Activated T-helper 17 cell treated with anti-CD3 and anti-CD28 coated beads, Interleukin-2, amount 50 U/mL, for 72 hours (primary cell): Measurements from ENCODE around the gene NUDT3. TPM values are rescaled to one million over a fixed set of nuclear protein-coding genes. Genes with fewer than 3 reads are reported as not detected.

Experiments
- ATAC-seq: fragments of 150-1000 bp; cut with Tn5 transposase; replicated peaks from 2 replicates; pipeline ENCODE4 v1.10.0; 2021; ENCODE audit warnings: mild to moderate bottlenecking, moderate library complexity
- H3K27ac Mint-ChIP-seq: one replicate; pipeline ENCODE4 v1.8.0; 2022; ENCODE audit warnings: mixed read lengths
- H3K27me3 Mint-ChIP-seq: one replicate; pipeline ENCODE4 v1.8.0; 2022; ENCODE audit warnings: mixed read lengths
- H3K36me3 Mint-ChIP-seq: one replicate; pipeline ENCODE4 v1.8.0; 2022; ENCODE audit warnings: low read depth, mild to moderate bottlenecking, mixed read lengths
- H3K4me1 Mint-ChIP-seq: one replicate; pipeline ENCODE4 v1.8.0; 2022; ENCODE audit warnings: mixed read lengths
- H3K4me3 Mint-ChIP-seq: one replicate; pipeline ENCODE4 v1.8.0; 2022; ENCODE audit warnings: mild to moderate bottlenecking, mixed read lengths
- H3K9me3 Mint-ChIP-seq: one replicate; pipeline ENCODE4 v1.8.0; 2022; ENCODE audit warnings: mixed read lengths
- total RNA-seq, 2 donors: library from RNA; stranded (reverse); gene quantifications; one replicate each; pipeline ENCODE4 v1.2.3, GENCODE V29; 2022

NUDT3 gene
- total RNA-seq, 2 donors from 2014 or later, result 7.9 to 12.8 TPM

- Mint-ChIP-seq H3K4me3 (peak overlapping the region; percentile 91), H3K36me3 (peaks cover 70% of the 10 kb centered on the region), H3K27ac (no peak overlapping the region)
Observed at GRCh38 chr6:34239893-34240292, 152.6 kb downstream of the NUDT3 start.

GRCh38 chr6:34239500-34239825, 153.0 kb downstream of the NUDT3 start:
- Mint-ChIP-seq H3K36me3 (peaks cover 66% of the 10 kb centered on the region), H3K4me3 (peak overlapping the region; percentile 91)
- ATAC-seq, result no peak

More at GRCh38 chr6:34239893-34240292, 152.6 kb downstream of the NUDT3 start:
- Mint-ChIP-seq H3K27me3 (no peaks in the 10 kb centered on the region), H3K9me3 (no peaks in the 10 kb centered on the region), H3K4me1 (peaks cover 43% of the 10 kb centered on the region)
- no peak for ATAC-seq

GRCh38 chr6:34238585-34239499, 153.6 kb downstream of the NUDT3 start:
- no peak for ATAC-seq
- Mint-ChIP-seq H3K27ac (peak overlapping the region; percentile 92), H3K27me3 (no peaks in the 10 kb centered on the region), H3K9me3 (no peaks in the 10 kb centered on the region), H3K4me3 (peak overlapping the region; percentile 91), H3K36me3 (peaks cover 60% of the 10 kb centered on the region), H3K4me1 (peaks cover 43% of the 10 kb centered on the region)

More at GRCh38 chr6:34239500-34239825, 153.0 kb downstream of the NUDT3 start:
- Mint-ChIP-seq H3K27me3 (no peaks in the 10 kb centered on the region), H3K4me1 (peaks cover 40% of the 10 kb centered on the region), H3K9me3 (no peaks in the 10 kb centered on the region), H3K27ac (peak overlapping the region; percentile 92)

DNA sequence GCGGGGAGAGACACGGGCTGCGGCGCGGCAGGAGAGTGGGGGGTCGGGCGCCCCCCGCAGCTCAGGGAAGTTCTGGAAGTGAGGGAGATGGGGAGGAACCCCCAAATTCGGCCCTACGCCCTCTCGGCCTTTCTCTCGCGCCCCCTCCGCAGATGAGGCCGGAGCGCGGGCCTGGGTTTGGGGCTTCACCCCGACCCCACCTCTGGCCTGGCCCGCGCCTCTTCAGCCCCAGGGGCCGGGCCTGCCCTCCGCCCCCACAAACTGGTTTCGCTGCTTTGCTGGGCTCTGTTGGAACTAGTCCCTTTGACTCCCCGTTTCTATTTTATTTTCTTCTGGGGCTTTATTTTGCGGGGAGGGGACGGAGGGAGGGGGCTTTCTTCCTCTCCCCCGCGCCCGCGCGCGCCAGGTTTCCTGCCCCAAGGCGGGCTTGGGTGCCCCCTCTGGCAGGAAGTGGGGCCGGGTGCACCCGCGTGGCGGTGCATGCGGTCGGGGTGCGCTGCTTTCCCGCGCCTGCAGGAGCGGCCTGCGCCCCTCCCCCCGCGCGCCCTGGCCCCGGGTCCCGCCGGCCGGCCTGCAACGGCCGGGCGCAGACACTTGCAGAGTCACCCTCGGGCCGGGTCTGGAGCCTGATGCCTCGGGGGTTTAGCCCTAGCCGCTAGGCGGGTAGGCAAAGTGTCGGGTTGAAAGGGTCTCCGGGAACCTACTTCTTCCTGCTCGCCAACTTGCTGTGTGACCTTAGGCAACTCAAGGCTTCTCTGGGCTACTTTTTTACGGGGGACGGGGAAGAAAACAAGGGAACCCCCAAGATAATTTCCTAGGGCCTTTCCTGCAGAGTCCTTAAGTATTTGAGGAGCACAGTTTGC, 154.5 kb downstream of the NUDT3 start:
- H3K4me1 Mint-ChIP-seq, result peaks cover 41% of the 10 kb centered on the region
- H3K27ac Mint-ChIP-seq, result peak overlapping the region; percentile 92
- peaks cover 52% of the 10 kb centered on the region for H3K36me3 Mint-ChIP-seq
- no peaks in the 10 kb centered on the region for H3K27me3 Mint-ChIP-seq
- H3K4me3 Mint-ChIP-seq, result peak overlapping the region; percentile 91
- ATAC-seq, result peak; percentile 15
- H3K9me3 Mint-ChIP-seq, result no peaks in the 10 kb centered on the region

- peak; percentile 4 for ATAC-seq
- Mint-ChIP-seq H3K27me3 (no peaks in the 10 kb centered on the region), H3K4me3 (peak overlapping the region; percentile 90), H3K9me3 (no peaks in the 10 kb centered on the region), H3K36me3 (peaks cover 45% of the 10 kb centered on the region), H3K4me1 (peaks cover 35% of the 10 kb centered on the region), H3K27ac (no peak overlapping the region)
Observed at GRCh38 chr6:34237316-34237721, 155.2 kb downstream of the NUDT3 start.

- H3K36me3 Mint-ChIP-seq, result peaks cover 39% of the 10 kb centered on the region
- H3K4me1 Mint-ChIP-seq, result peaks cover 28% of the 10 kb centered on the region
- peak within 1 kb of the TSS; percentile 91 for H3K4me3 Mint-ChIP-seq
- no peaks in the 10 kb centered on the region for H3K27me3 Mint-ChIP-seq
- peak; percentile 80 for ATAC-seq
- peak within 1 kb of the TSS; percentile 87 for H3K27ac Mint-ChIP-seq
- H3K9me3 Mint-ChIP-seq, result no peaks in the 10 kb centered on the region
Observed at GRCh38 chr6:34236443-34237315, 155.8 kb downstream of the NUDT3 start, which contains the start of gene HMGA1. HMGA1 (plus strand) TSS chr6:34236873; CDS start chr6:34240781, 3,908 bp downstream.

DNA sequence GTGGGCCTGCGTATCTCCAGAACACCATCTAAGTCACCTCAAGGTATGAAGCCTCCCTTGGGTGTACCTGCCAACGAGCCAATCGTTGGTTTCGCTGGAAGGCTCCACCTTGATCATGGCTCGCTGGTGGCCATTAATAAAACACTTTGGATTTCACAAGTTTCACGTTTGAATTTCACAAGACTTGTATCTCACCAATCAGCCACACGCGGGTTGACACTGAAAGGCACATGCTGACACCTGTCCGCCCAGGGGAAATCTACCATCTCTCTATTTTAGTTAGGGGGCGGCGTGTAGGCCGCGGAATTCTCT, 156.4 kb downstream of the NUDT3 start:
- H3K27ac Mint-ChIP-seq, result peak overlapping the region; percentile 87
- no peaks in the 10 kb centered on the region for H3K27me3 Mint-ChIP-seq
- peak overlapping the region; percentile 90 for H3K4me3 Mint-ChIP-seq
- peaks cover 33% of the 10 kb centered on the region for H3K36me3 Mint-ChIP-seq
- H3K4me1 Mint-ChIP-seq, result peaks cover 26% of the 10 kb centered on the region
- H3K9me3 Mint-ChIP-seq, result no peaks in the 10 kb centered on the region
- ATAC-seq, result peak; percentile 28

DNA sequence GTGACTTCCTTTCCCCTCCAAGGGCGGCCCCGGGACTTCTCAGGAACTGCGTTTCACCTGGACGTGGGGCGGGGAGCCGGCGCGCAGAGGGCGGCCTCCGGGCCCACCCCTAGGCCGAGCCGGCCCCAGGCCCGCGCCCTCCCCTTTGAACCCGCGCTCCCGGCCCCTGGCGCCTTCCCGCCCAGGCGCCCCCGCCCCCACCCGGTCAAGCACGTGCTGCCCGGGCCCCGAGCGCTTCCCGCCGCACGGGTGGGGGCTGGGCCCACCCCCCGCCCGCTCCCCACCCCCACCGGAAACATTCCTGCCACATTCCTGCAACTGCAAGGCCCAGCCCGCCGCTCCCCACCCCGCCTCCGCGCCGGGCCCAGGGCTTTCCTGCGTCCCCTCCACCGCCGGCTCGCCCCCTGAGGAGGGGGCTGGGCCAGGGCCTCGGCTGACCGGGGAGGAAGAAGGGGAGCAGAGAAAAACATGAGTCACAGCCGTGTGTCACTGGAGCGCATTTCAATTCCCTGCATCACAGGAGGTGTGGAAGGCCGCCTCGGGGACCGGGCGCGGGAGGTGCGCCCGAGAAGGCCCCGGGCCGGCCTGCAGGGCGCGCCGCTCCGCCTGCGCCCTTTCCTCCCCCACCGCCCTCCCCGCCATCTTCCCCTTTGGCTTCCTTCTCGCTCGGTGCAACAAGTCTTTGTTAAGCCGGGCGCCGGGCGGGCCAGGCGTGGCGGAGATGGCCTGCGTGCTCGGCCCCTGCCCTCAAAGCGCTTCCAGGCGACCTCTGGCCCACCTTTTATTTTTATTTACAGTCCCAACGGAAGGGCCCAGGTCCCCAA, 156.9 kb downstream of the NUDT3 start:
- peak; percentile 69 for ATAC-seq
- H3K36me3 Mint-ChIP-seq, result peaks cover 27% of the 10 kb centered on the region
- peaks cover 26% of the 10 kb centered on the region for H3K4me1 Mint-ChIP-seq
- peak overlapping the region; percentile 90 for H3K4me3 Mint-ChIP-seq
- no peaks in the 10 kb centered on the region for H3K27me3 Mint-ChIP-seq
- H3K9me3 Mint-ChIP-seq, result no peaks in the 10 kb centered on the region
- peak overlapping the region; percentile 87 for H3K27ac Mint-ChIP-seq

DNA sequence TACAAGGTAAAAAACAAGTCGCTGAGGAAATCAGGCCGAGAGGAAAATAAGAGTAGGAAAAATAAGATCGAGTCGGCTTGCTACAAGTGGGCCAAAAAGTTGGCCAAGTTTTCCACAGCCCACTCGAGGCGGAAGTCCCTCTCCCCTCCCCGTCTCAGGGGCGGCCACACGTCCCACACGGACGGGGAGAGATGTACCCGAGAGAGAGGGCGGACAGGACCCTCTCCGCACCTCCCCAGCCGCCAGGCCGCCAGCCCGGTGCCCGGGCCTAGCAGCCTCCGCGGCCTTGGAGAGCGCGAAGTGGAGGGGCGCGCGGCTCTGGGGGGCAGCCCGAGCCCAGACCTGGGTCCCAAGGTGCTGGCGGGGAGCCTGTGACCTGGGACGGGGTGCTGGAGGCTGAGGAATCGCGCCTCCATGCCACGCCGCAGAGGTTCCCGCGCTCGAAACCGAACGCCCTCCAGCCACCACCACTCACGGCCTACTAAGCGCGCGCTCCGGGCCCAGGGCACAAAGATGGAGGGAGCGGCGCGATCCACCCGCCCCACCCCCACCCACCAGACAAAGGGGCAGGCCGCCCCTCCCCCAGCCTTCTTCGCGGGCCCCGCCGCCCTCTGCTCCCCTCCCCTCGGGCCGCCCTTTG, 157.7 kb downstream of the NUDT3 start:
- no peaks in the 10 kb centered on the region for H3K27me3 Mint-ChIP-seq
- peaks cover 22% of the 10 kb centered on the region for H3K4me1 Mint-ChIP-seq
- peak overlapping the region; percentile 5 for H3K27ac Mint-ChIP-seq
- ATAC-seq, result no peak
- peaks cover 20% of the 10 kb centered on the region for H3K36me3 Mint-ChIP-seq
- no peaks in the 10 kb centered on the region for H3K9me3 Mint-ChIP-seq
- H3K4me3 Mint-ChIP-seq, result peak overlapping the region; percentile 23

GRCh38 chr6:34233867-34234266, 158.6 kb downstream of the NUDT3 start:
- no peak for ATAC-seq
- Mint-ChIP-seq H3K4me1 (peaks cover 16% of the 10 kb centered on the region), H3K4me3 (peak overlapping the region; percentile 23), H3K9me3 (no peaks in the 10 kb centered on the region), H3K36me3 (peaks cover 11% of the 10 kb centered on the region), H3K27ac (no peak overlapping the region), H3K27me3 (no peaks in the 10 kb centered on the region)

- Mint-ChIP-seq H3K4me3 (no peak overlapping the region), H3K9me3 (no peaks in the 10 kb centered on the region), H3K4me1 (peaks cover 10% of the 10 kb centered on the region), H3K36me3 (peaks cover 1% of the 10 kb centered on the region), H3K27me3 (no peaks in the 10 kb centered on the region), H3K27ac (no peak overlapping the region)
- ATAC-seq, result no peak
Observed at GRCh38 chr6:34232901-34233300, 159.6 kb downstream of the NUDT3 start.

GRCh38 chr6:34231566-34232336, 160.7 kb downstream of the NUDT3 start:
- no peaks in the 10 kb centered on the region for H3K9me3 Mint-ChIP-seq
- no peak for ATAC-seq
- H3K4me3 Mint-ChIP-seq, result no peak overlapping the region
- H3K27me3 Mint-ChIP-seq, result no peaks in the 10 kb centered on the region
- no peaks in the 10 kb centered on the region for H3K36me3 Mint-ChIP-seq
- peaks cover 10% of the 10 kb centered on the region for H3K4me1 Mint-ChIP-seq
- no peak overlapping the region for H3K27ac Mint-ChIP-seq
